NCI-H524 (cell line): ENCODE results near the gene SSRP1.
"Not testable (repeated sequence)": the region's sequence is repeated elsewhere in the genome, so short reads cannot be mapped to it uniquely, and the experiment has no call there.

Experiments
- DNase-seq, 2 experiments: peaks; one replicate each; lab custom pipeline; 2025; lab: John Stamatoyannopoulos, UW

SSRP1 gene

GRCh38 chr11:57335343-57336110 lies at the start of gene SSRP1:
TSS of gene SSRP1 (minus strand) at chr11:57335892. CDS start at chr11:57335121, 771 bp downstream.
- DNase-seq: peak; percentile 72 to 87

- DNase-seq: no peak
Measured at GRCh38 chr11:57380975-57381374, 45.3 kb upstream of the SSRP1 start, which contains the start of gene PRG3. TSS of gene PRG3 (minus strand) at chr11:57381150. CDS start at chr11:57380708, 442 bp downstream.

GRCh38 chr11:57379732-57380131 lies 44.0 kb upstream of the SSRP1 start:
- DNase-seq: no peak

GRCh38 chr11:57378186-57378585 lies 42.5 kb upstream of the SSRP1 start:
- DNase-seq: no peak

GRCh38 chr11:57377107-57377506 lies 41.4 kb upstream of the SSRP1 start:
- peak; percentile 59 to 83 for DNase-seq

GRCh38 chr11:57376095-57377090 lies 40.7 kb upstream of the SSRP1 start:
- DNase-seq: no peak

GRCh38 chr11:57375490-57375889 lies 39.8 kb upstream of the SSRP1 start:
- DNase-seq: no peak

- DNase-seq: no peak
Measured at GRCh38 chr11:57374966-57375365, 39.3 kb upstream of the SSRP1 start.

GRCh38 chr11:57373146-57373545 lies 37.5 kb upstream of the SSRP1 start:
- no peak for DNase-seq

GRCh38 chr11:57370941-57371340 lies 35.2 kb upstream of the SSRP1 start:
- DNase-seq: no peak

GRCh38 chr11:57370251-57370650 lies 34.6 kb upstream of the SSRP1 start:
- peak; percentile 67 to 84 for DNase-seq

GRCh38 chr11:57368845-57369232 lies 33.1 kb upstream of the SSRP1 start:
- DNase-seq: peak; percentile 96 to 97

GRCh38 chr11:57368106-57368844 lies 32.6 kb upstream of the SSRP1 start:
- peak; percentile 83 to 88 for DNase-seq

- peak in 1 of 2 experiments; percentile 25 for DNase-seq
Measured at GRCh38 chr11:57364851-57365660, 29.4 kb upstream of the SSRP1 start.

- no peak for DNase-seq
Measured at GRCh38 chr11:57363131-57364080, 27.7 kb upstream of the SSRP1 start.

GRCh38 chr11:57361926-57362325 lies 26.2 kb upstream of the SSRP1 start:
- DNase-seq: no peak

- DNase-seq: not testable (repeated sequence)
Measured at GRCh38 chr11:57361420-57361819, 25.7 kb upstream of the SSRP1 start.

- DNase-seq: peak in 1 of 2 experiments; percentile 79
Measured at GRCh38 chr11:57360991-57361390, 25.3 kb upstream of the SSRP1 start.

GRCh38 chr11:57359896-57360690 lies 24.4 kb upstream of the SSRP1 start:
- DNase-seq: peak in 1 of 2 experiments; percentile 57
